DOHH2 (cell line): ENCODE data around the gene TEX14.

ENCODE experiments used
- H3F3A ChIP-seq: fragments of 200-600 bp; sonication (generic), shearing (Covaris generic); 2 replicates; pipeline ENCODE4 v1.6.0; 2016; ENCODE audit warnings: antibody characterized with exemption, mild to moderate bottlenecking; ENCODE audit not compliant: control insufficient read depth, insufficient read depth
- H3K27ac ChIP-seq: fragments of 200-600 bp; sonication (generic); 2 replicates; pipeline ENCODE4 v1.5.1; 2014; ENCODE audit warnings: low read depth, mild to moderate bottlenecking, low read length, moderate library complexity
- H3K27me3 ChIP-seq: fragments of 200-600 bp; sonication (generic); 2 replicates; pipeline ENCODE4 v1.6.1; 2014; ENCODE audit warnings: mild to moderate bottlenecking, low read length, mixed read lengths; ENCODE audit not compliant: control insufficient read depth
- H3K36me3 ChIP-seq: fragments of 200-600 bp; sonication (generic); 2 replicates; pipeline ENCODE4 v1.6.1; 2014; ENCODE audit warnings: mild to moderate bottlenecking, low read length, moderate library complexity, mixed read lengths; ENCODE audit not compliant: control insufficient read depth
- H3K4me1 ChIP-seq: fragments of 200-600 bp; sonication (generic); 2 replicates; pipeline ENCODE4 v1.6.1; 2014; ENCODE audit warnings: mild to moderate bottlenecking, low read length, mixed read lengths; ENCODE audit not compliant: control insufficient read depth
- H3K4me2 ChIP-seq: fragments of 200-600 bp; sonication (generic); 2 replicates; pipeline ENCODE4 v1.6.0; 2014; ENCODE audit warnings: mild to moderate bottlenecking, low read length, moderate library complexity
- H3K4me3 ChIP-seq: fragments of 200-600 bp; sonication (generic); 2 replicates; pipeline ENCODE4 v1.5.1; 2014; ENCODE audit warnings: mild to moderate bottlenecking, low read length, mixed read lengths
- H3K79me2 ChIP-seq: fragments of 200-600 bp; sonication (generic); 2 replicates; pipeline ENCODE4 v1.6.1; 2014; ENCODE audit warnings: mild to moderate bottlenecking, low read length, mixed read lengths; ENCODE audit not compliant: control insufficient read depth
- H3K9me2 ChIP-seq: fragments of 200-600 bp; sonication (generic); replicated peaks from 2 replicates; pipeline ENCODE4 v1.6.1; 2014; ENCODE audit warnings: mild to moderate bottlenecking, low read length, mixed read lengths; ENCODE audit not compliant: control insufficient read depth
- H3K9me3 ChIP-seq: fragments of 200-600 bp; sonication (generic); 2 replicates; pipeline ENCODE4 v1.6.1; 2014; ENCODE audit warnings: antibody characterized with exemption, low read length, mixed read lengths; ENCODE audit not compliant: control insufficient read depth, insufficient read depth
- H4K20me1 ChIP-seq: fragments of 200-600 bp; sonication (generic); 2 replicates; pipeline ENCODE4 v1.6.0; 2014; ENCODE audit warnings: low read depth, mild to moderate bottlenecking, antibody characterized with exemption, low read length, moderate library complexity; ENCODE audit not compliant: control insufficient read depth, insufficient read depth
- CTCF ChIP-seq: fragments of 200-600 bp; sonication (generic); IDR thresholded peaks from one replicate; pipeline ENCODE4 v1.5.1; 2014; ENCODE audit warnings: antibody characterized with exemption, mild to moderate bottlenecking, low read depth, low read length; ENCODE audit not compliant: poor library complexity, severe bottlenecking
- EZH2phosphoT487 ChIP-seq: fragments of 200-600 bp; sonication (generic); IDR thresholded peaks from 2 replicates; pipeline ENCODE4 v1.6.1; 2017; ENCODE audit warnings: borderline replicate concordance, mild to moderate bottlenecking, antibody characterized with exemption, low read length, moderate library complexity, mixed read lengths

Gene TEX14

DNA sequence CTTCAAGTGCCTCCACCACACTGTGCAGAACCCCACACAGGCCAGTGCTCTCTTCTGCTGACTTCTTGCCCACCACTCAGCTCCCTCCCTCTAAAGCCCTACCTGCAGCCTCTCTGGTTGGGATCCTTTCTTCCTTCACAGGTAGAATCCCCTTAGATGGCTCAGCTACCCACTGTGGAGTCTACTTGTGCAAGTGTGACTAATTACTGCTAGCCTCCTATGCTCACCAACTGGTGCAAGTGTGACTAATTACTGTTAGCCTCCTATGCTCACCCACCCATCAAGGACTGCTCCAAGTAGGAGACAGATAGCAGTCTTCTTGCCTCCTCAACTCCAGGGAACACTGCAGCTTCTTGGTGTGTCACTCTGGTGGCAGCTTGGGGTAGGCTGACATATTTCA, 43.6 kb downstream of the TEX14 start:
- Histone ChIP-seq H4K20me1 (no peaks in the 10 kb centered on the region), H3F3A (no peaks in the 10 kb centered on the region), H3K27ac (no peak overlapping the region), H3K36me3 (no peaks in the 10 kb centered on the region), H3K9me2 (no peaks in the 10 kb centered on the region), H3K4me3 (no peak overlapping the region), H3K4me2 (no peak overlapping the region), H3K4me1 (no peaks in the 10 kb centered on the region), H3K27me3 (peaks cover 4% of the 10 kb centered on the region), H3K9me3 (no peaks in the 10 kb centered on the region), H3K79me2 (no peaks in the 10 kb centered on the region)
- TF ChIP-seq CTCF: no peak
- TF ChIP-seq EZH2phosphoT487: no peak

DNA sequence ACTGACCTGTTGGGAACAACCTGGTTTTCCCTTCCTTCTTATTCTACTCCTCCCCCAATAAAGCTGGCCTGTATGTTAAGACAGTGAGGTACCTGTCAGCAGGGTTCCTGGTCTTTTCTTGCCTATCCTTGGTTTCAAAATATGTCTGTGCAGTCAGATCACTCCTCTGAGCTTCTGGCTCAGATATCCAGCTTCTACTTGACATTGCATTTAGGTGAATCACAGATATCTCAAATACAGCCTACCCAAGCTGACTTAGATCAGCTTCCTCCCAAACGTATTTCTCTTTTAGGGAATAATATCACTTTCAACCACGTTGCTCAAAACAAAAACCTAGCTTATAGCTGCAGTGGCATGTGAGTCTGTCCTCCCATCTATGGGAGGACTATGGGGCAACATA, 48.7 kb downstream of the TEX14 start:
- Histone ChIP-seq H4K20me1 (no peaks in the 10 kb centered on the region), H3K36me3 (no peaks in the 10 kb centered on the region), H3K27me3 (no peaks in the 10 kb centered on the region), H3K9me3 (no peaks in the 10 kb centered on the region), H3K9me2 (no peaks in the 10 kb centered on the region), H3K79me2 (no peaks in the 10 kb centered on the region), H3K4me1 (no peaks in the 10 kb centered on the region), H3K27ac (no peak overlapping the region), H3K4me2 (no peak overlapping the region), H3K4me3 (no peak overlapping the region), H3F3A (no peaks in the 10 kb centered on the region)
- TF ChIP-seq CTCF (no peak), EZH2phosphoT487 (no peak)

GRCh38 chr17:58641887-58642311, 49.9 kb downstream of the TEX14 start:
- no peaks in the 10 kb centered on the region for H3K27me3 ChIP-seq
- no peak for TF ChIP-seq EZH2phosphoT487
- H3K4me3 ChIP-seq: no peak overlapping the region
- H3F3A ChIP-seq: no peaks in the 10 kb centered on the region
- no peaks in the 10 kb centered on the region for H4K20me1 ChIP-seq
- no peak overlapping the region for H3K27ac ChIP-seq
- H3K36me3 ChIP-seq: no peaks in the 10 kb centered on the region
- H3K9me2 ChIP-seq: no peaks in the 10 kb centered on the region
- no peaks in the 10 kb centered on the region for H3K9me3 ChIP-seq
- H3K4me2 ChIP-seq: no peak overlapping the region
- H3K79me2 ChIP-seq: no peaks in the 10 kb centered on the region
- no peaks in the 10 kb centered on the region for H3K4me1 ChIP-seq

DNA sequence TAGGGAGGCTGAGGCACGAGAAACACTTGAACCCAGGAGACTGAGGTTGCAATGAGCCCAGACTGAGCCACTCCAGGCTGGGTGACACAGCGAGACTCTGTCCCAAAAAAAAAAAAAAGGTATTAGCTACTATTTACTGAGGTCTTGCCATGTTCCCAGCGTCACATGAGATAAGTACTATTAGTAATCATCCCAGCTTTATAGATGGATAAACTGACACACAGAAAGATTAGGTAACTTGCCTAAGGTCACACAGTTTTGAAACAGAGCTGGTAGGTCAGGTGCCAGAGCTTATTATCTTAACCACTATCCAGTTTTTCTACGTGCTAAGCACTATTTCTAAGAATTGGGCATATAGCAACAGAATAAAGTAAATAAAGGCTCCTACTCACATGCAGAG, 51.6 kb downstream of the TEX14 start:
- H3K9me2 ChIP-seq: no peaks in the 10 kb centered on the region
- H3K36me3 ChIP-seq: no peaks in the 10 kb centered on the region
- H3K4me1 ChIP-seq: no peaks in the 10 kb centered on the region
- no peaks in the 10 kb centered on the region for H3F3A ChIP-seq
- no peaks in the 10 kb centered on the region for H4K20me1 ChIP-seq
- TF ChIP-seq CTCF (no peak), EZH2phosphoT487 (no peak)
- H3K4me2 ChIP-seq: no peak overlapping the region
- H3K27me3 ChIP-seq: no peaks in the 10 kb centered on the region
- no peaks in the 10 kb centered on the region for H3K79me2 ChIP-seq
- H3K4me3 ChIP-seq: no peak overlapping the region
- no peaks in the 10 kb centered on the region for H3K9me3 ChIP-seq
- no peak overlapping the region for H3K27ac ChIP-seq
